ENCODE data around the gene GUCA2A.

Gene GUCA2A

DNA sequence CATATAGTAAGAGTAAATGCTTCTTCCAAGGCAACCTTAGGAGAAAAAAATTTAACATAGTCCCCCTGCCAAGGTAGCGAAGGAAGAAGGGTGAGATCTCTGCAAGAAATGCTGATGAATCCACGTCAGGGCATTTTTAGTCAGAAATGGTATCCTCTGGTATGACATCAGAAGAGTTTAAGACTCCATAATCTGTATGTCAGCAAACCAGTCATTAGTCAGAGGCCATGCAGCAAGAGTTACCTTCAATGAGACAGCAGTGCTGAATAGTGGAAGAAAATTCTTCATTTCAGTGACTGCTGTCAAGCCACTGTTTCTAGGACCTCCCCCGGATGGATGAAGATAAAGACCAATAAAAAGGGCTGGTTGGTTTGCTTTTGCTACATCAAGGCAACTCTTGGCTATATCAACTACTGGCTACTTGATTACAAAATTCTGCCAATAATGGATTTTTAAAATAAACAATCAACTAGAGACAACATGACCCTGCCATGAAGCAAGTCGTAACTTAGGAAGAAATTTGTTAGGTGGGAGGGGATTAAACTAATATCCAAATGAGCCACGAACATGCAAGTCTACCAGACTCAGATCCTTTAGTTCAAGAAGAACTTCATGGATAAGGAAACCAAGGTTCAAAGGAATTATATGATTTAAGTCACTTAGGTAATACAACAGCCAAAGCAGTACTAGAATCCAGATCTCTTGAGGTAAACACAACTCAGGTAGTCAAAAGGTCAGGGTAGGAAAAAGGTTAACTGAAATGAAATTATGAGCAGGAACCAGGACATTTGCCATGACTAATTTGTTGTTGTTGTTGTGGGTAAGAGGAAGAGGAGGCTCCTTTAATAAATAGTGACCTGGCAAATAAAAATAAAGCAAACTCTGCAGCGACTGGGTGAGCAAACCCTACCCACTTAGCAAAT lies 25.6 kb upstream of the GUCA2A start:
- TF ChIP-seq, protein P1, sequence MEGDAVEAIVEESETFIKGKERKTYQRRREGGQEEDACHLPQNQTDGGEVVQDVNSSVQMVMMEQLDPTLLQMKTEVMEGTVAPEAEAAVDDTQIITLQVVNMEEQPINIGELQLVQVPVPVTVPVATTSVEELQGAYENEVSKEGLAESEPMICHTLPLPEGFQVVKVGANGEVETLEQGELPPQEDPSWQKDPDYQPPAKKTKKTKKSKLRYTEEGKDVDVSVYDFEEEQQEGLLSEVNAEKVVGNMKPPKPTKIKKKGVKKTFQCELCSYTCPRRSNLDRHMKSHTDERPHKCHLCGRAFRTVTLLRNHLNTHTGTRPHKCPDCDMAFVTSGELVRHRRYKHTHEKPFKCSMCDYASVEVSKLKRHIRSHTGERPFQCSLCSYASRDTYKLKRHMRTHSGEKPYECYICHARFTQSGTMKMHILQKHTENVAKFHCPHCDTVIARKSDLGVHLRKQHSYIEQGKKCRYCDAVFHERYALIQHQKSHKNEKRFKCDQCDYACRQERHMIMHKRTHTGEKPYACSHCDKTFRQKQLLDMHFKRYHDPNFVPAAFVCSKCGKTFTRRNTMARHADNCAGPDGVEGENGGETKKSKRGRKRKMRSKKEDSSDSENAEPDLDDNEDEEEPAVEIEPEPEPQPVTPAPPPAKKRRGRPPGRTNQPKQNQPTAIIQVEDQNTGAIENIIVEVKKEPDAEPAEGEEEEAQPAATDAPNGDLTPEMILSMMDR (IDR thresholded peaks at IDR 0.05): no peak
- H3K4me3 ChIP-seq (ENCODE audit: low read depth in 1 of 2, low read length in 1 of 2): no peak overlapping the region
- H3K9me3 ChIP-seq: peaks cover 3% of the 10 kb centered on the region
- no peaks in the 10 kb centered on the region for H3K27me3 ChIP-seq
- H3K36me3 ChIP-seq: peaks cover 59% of the 10 kb centered on the region
- no peak overlapping the region for H3K27ac ChIP-seq
- H3K4me1 ChIP-seq (ENCODE audit: control insufficient read depth in 1 of 2, insufficient read depth in 1 of 2, low read depth in 1 of 2, low read length in 1 of 2): no peaks in the 10 kb centered on the region

DNA sequence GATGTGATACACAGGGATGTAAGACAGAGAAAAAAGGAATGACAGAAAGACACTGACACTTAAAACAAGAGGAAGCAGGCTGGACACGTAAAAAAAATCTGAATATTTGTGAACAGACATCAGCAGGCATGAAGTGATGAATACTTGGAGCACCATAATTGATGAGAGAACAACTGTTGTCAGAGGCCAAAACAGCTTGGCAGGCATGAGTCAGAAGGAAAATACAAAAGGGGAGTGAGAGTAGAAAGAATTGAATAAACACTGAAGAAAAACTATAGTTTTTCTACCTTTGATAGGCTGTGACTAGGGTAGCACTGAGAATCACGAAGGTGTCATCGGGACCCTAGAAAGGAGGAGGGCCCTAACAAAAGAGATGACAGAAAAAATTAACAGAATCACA lies 21.6 kb upstream of the GUCA2A start:
- Histone ChIP-seq H3K4me3 (ENCODE audit: low read depth in 1 of 2, low read length in 1 of 2) (no peak overlapping the region), H3K9me3 (peaks cover under 1% of the 10 kb centered on the region), H3K27me3 (no peaks in the 10 kb centered on the region), H3K27ac (no peak overlapping the region), H3K36me3 (peaks cover 62% of the 10 kb centered on the region), H3K4me1 (ENCODE audit: control insufficient read depth in 1 of 2, insufficient read depth in 1 of 2, low read depth in 1 of 2, low read length in 1 of 2) (no peaks in the 10 kb centered on the region)
- TF ChIP-seq, protein P1 (IDR thresholded peaks at IDR 0.05): no peak

DNA sequence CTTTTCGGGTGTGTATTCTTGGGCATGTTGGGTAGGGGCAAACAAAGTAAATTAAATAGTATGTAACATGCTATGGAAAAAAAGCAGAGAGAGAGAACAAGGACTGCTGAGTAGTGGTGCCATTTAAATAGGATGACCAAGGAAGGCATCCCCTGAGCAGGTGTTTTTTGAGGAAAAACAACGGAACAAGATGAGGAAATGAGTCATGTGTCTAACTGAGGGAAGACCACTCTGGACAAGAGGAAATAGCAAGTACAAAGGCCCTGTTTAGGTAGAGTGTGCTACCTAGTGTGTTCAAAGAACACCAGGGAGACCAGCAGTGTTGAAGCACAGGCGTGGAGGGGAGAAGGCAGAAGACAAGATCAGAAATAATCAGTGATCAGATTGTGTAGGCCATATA lies 20.1 kb upstream of the GUCA2A start:
- H3K9me3 ChIP-seq: no peaks in the 10 kb centered on the region
- no peak overlapping the region for H3K4me3 ChIP-seq (ENCODE audit: low read depth in 1 of 2, low read length in 1 of 2)
- H3K36me3 ChIP-seq: peaks cover 63% of the 10 kb centered on the region
- H3K27me3 ChIP-seq: no peaks in the 10 kb centered on the region
- H3K27ac ChIP-seq: no peak overlapping the region
- TF ChIP-seq, protein P1 (IDR thresholded peaks at IDR 0.05): no peak
- no peaks in the 10 kb centered on the region for H3K4me1 ChIP-seq (ENCODE audit: control insufficient read depth in 1 of 2, insufficient read depth in 1 of 2, low read depth in 1 of 2, low read length in 1 of 2)

DNA sequence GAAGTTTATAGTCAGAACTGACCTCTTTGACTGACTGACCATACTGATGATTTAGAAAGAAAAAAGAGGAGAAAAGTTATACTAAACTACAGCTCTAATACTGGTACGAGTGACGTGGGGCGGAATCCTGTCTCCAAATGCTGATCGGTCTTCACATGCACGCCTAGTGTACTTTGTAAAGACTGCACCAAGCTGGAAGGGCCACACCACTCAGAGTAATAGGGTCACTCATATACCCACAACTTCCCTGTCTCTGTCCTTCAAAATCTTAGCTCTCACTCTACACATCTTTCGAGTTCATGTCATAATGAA lies 19.4 kb upstream of the GUCA2A start:
- Histone ChIP-seq H3K27ac (no peak overlapping the region), H3K36me3 (peaks cover 62% of the 10 kb centered on the region), H3K27me3 (no peaks in the 10 kb centered on the region), H3K4me3 (ENCODE audit: low read depth in 1 of 2, low read length in 1 of 2) (no peak overlapping the region), H3K4me1 (ENCODE audit: control insufficient read depth in 1 of 2, insufficient read depth in 1 of 2, low read depth in 1 of 2, low read length in 1 of 2) (no peaks in the 10 kb centered on the region), H3K9me3 (no peaks in the 10 kb centered on the region)
- TF ChIP-seq, protein P1 (IDR thresholded peaks at IDR 0.05): no peak

DNA sequence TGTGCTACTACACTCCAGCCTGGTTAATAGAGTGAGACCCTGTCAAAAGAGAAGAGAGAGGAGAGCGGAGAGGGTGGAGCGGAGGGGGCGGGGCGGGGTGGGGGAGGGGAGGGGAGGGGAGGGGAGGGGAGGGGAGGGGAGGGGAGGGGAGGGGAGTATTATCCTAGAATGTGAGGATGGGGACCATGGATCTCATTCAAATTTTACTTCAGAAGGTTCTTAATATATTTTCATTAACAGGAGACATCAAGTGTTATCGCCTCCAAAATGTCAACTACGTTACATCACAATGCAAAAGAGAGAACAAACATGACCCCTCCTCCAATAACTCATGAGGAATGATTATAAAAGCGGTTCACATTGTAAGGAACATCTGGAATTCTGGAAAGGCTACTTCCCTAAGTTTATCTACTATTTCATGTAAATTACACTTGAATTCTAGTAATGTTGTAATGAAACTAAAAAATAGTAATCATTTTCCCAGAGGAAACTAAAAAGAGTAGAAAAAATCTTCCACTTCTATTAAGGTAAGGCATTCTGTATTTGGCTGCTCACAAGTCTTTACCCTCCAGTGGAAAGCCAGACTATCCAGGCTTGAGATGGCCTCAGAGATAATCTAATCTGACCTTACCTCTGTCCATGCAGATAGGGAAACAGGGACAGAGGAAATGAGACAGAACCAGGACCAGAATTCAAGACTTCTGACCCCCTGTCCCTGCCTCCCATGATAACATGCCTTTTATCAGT lies 18.8 kb upstream of the GUCA2A start:
- H3K27me3 ChIP-seq: no peaks in the 10 kb centered on the region
- peaks cover 62% of the 10 kb centered on the region for H3K36me3 ChIP-seq
- H3K4me1 ChIP-seq (ENCODE audit: control insufficient read depth in 1 of 2, insufficient read depth in 1 of 2, low read depth in 1 of 2, low read length in 1 of 2): no peaks in the 10 kb centered on the region
- no peaks in the 10 kb centered on the region for H3K9me3 ChIP-seq
- H3K27ac ChIP-seq: no peak overlapping the region
- no peak overlapping the region for H3K4me3 ChIP-seq (ENCODE audit: low read depth in 1 of 2, low read length in 1 of 2)
- TF ChIP-seq, protein P1 (IDR thresholded peaks at IDR 0.05): no peak
